ENCODE measurements around the gene CS.
A peak's percentile ranks its signal among the peaks of the same experiment; 100 is the strongest.

Gene CS

DNA sequence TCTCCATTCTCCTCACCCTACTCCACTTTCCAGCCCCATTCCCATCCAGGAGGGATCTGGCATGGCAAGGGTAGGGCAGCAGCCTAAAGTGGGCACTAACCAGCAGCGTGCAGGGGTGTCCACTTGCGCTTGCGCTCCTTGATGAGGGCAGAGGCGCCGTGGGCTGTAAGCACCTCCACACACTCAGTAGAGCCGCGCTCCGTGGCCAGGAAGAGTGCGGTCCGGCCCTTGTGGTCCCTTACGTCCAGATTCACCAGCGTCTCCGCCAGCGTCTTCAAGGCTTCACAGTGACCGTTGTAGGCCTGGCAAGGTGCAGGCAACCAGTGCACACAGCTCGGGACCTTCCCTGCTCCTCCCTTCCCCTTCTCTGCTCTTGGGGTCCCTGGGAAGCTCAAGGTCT, 52.2 kb downstream of the CS start:
- DNase-seq (ENCODE audit: low spot score): no peak

DNA sequence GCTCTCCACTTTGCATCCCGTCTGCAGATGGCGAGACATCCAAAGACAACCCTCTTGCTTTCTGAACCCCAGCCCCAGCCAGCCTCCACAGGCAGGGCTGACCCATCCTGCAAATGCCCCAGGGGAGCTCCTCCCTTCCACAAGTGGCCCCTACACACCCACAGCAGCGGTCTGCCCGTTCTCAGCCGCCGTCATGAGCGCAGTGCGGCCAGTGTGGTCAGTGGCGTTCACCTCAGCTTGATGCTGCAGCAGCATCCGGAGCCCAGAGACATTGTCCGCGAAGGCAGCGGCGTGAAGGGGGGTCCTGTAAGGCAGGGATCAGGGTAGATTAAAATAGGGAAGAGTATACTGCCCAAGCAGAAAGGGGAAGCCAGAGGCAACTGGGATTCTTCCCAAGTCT, 55.6 kb downstream of the CS start:
- DNase-seq (ENCODE audit: low spot score): no peak

DNA sequence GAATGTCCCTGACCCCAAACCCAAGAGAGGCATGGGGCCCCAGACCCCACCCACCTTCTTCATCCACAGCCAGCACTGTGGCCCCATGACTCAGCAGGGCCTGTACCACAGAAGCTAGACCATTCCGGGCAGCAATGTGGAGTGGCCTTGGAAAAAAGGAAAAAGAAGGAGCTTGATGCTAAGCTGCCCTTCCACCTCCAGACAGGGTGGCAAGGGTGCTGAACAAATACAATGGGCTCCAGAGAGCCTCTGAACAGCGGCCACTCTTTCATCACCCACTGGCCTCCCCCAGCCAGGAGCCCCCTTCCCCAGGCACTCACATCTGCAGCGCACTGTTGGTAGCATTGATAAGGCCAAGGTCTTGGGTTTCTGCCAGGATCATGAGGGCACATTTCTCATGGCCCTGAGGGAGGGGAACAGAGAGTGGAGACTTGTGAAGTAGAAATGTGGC, 56.4 kb downstream of the CS start:
- no peak for DNase-seq (ENCODE audit: low spot score)

DNA sequence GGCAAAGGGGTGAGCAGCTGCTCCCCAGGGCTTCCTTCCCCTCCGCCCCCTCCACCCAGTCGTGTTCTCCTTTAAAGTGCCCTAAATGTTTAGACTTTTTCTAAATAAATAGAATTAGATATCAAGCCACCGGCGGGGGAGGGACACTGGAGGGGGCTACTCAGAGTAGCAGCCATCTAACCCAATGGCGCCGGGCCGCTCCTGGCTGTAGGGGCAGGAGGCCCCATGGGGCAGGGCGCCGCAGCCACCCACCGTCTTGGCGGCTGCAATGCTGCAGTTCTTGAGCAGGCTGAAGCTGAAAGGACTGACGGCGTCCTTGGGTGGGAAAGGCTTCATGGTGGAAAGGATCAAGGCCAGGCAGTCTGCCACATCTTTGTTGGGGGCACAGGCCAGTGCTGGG, 57.1 kb downstream of the CS start:
- no peak for DNase-seq (ENCODE audit: low spot score)

DNA sequence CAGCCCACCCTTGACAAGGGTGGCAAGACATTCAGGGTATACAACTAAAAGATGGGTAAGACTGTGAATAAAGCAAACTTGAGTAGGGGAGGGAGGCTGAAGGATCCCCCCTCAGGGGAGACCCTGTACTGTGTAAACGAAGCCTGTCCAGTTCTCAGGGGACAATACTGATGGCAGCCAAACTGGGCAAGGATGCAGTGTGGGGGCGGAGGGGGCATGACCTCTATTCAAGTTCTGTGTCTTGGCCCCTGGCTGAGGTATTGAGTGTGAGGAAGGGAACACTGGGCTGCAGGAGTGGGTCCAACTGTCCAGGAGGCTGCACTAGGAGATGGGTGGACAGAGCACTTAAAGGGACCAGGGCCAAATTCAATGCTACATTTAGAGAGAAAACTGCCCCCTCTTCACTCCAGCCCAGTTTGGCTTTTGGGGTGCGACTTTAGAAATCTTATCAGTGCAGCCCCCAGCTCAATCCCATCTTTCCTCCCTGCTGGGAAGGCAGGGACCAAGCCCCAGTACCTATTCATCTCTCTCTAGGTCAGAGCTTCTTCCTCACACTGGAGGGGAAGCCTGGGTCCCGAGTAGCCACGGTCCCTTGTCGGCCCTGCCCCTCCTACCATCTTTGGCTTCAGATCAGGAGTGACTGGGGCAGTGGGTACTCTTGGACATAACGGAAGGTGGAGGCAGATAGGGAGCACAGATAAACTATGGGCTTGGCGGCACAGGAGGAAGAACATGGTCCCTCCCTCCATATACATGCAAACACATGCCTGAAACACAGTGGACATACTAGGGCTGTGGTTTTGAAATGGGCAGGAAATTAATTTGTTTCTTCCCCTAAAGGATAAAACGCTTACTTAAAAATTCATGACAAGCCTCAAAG, 58.5 kb downstream of the CS start:
- no peak for DNase-seq (ENCODE audit: low spot score)

DNA sequence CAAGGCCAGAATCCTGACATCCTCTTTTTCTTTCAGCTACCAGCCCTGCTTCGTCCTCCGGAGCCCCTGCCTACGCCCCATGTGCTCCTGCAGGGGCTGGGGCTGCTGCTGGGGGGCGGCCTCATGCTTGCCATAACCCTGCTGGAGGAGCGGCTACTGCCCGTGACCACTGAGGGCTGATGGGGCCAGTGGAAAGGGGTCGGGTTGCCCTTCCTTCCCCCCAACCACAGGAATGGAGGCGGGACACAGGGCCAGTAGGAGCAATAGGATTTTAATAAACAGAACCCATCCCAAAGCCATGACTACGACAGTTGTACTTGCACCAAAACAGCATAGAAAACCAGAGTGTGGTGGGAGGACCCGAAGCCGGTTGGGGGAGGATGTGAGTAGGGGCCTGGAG, 62.6 kb downstream of the CS start:
- DNase-seq (ENCODE audit: low spot score): no peak

DNA sequence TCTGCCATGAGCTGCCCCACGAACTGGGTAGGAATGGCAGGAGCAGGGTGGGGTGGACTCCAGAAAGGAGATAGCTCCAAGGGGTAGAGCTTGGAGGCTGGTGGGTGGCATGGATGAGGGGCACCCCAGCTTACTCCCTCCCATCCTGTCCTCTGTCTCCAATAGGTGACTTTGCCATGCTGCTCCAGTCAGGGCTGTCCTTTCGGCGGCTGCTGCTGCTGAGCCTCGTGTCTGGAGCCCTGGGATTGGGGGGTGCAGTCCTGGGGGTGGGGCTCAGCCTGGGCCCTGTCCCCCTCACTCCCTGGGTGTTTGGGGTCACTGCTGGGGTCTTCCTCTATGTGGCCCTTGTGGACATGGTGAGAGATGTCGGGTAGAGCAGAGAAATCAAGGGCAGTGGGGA, 63.1 kb downstream of the CS start:
- no peak for DNase-seq (ENCODE audit: low spot score)

DNA sequence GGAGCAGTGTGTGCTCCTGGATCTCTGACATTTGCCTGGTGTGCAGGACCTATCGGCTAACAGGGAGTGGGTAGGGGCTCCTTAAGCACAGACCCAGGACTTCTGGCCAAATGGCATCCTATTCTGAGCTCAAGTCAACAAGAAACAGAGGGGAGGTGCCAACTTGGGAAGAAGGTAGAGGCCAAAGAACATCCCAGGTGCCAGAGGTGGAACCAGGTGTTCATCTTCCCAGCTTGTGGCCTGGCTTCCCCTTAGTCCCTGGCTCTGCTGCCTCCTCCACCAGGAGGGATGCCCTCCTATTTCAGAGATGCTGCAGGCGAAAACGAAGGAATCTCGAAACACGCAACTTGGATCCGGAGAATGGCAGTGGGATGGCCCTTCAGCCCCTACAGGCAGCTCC, 64.0 kb downstream of the CS start:
- DNase-seq (ENCODE audit: low spot score): no peak

DNA sequence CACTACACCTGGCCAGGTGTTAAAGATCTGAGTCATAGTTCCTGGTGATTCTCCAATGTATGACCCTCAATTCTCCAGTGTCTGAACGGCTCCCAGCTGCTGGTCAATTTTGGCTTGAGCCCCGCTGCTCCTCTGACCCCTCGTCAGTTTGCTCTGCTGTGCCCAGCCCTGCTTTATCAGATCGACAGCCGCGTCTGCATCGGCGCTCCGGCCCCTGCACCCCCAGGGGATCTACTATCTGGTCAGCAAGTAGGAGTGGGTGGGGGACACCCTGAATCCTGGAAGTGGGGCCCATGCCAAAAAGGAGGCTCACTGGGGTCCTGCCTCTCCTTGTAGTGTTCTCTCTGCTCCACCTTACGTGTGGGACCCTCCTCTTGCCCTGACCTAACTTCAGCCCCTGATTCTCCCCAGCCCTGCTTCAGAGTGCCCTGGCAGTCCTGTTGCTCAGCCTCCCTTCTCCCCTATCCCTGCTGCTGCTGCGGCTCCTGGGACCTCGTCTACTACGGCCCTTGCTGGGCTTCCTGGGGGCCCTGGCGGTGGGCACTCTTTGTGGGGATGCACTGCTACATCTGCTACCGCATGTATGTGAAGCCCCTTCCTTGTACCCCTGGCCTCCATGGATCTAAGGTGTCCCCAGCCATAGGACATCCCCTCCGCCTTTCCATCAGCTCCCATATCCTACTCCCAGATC, 65.2 kb downstream of the CS start:
- no peak for DNase-seq (ENCODE audit: low spot score)

DNA sequence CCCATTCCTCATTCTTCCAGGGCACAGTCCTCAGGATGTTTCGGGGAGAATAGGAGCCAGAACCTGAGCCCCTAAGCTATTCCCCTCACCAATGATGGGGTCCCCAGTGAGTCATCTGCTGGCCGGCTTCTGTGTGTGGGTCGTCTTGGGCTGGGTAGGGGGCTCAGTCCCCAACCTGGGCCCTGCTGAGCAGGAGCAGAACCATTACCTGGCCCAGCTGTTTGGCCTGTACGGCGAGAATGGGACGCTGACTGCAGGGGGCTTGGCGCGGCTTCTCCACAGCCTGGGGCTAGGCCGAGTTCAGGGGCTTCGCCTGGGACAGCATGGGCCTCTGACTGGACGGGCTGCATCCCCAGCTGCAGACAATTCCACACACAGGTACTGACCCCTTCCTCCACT, 68.9 kb downstream of the CS start:
- no peak for DNase-seq (ENCODE audit: low spot score)

DNA sequence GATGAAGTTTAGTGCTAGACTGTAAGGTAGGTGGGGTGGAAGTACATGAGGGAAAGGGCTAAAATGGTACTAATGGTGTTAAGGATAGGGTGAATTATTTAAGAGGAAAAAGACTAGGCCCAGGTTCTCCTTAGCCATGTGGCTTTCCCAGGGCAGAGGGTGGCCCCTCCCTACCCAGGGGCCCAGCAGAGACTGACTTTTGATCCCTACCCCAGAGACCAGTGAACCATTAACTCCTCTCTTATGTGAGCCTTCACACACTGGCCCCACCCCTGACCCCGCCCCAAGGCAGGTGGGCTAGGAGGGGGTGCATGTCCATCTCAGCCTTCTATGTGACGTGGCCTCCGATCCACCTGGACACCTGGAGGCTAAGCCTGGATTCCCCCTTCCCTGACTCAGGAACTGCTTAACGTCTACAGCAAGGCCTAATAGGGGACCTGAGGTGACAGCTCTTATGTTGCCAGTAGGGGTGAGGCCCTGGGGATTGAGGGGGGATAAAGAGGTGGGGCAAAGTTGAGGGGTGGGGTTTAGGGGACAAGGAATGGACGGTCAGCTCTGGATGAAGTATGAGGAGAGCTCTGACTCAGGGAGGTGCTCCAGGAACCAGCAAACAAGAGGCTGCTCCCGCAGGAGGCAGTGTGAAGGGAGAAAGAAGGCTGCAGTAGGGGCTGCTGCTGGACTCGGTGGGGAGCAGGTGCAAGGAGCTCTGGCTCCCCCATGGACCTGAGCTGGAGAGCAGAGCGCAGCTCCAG, 69.5 kb downstream of the CS start:
- no peak for DNase-seq (ENCODE audit: low spot score)

DNA sequence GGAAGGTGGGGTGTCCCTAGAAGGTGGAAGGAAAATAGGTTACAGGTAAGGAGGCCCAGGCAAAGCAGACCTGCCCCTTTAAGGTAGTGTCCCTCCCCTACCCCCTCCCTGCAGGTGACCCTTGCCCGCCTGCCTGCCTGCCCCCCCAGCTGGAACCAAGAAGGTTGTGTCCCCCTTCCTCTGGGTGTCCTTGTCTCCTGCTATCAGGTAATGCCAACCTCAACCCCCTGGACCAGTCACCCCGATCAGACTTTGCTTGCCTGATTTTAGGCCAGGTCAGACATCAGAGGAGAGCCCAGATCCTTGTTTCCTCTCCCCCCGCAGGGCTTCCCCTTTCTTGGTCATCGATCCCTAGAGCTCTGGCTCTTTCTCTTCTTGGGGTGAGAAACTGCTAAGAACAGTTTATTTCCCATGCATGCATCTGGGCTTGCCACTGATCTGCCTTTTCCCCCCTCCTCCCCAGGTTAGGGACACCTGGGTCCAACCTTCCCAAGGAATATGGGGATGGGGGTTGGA, 70.2 kb downstream of the CS start, which contains the start of gene SLC39A5:
Gene SLC39A5 (plus strand): TSS at position 136 of the 516 bp plus-strand sequence. CDS start 1,224 bp downstream, outside the sequence.
- no peak for DNase-seq (ENCODE audit: low spot score)

DNA sequence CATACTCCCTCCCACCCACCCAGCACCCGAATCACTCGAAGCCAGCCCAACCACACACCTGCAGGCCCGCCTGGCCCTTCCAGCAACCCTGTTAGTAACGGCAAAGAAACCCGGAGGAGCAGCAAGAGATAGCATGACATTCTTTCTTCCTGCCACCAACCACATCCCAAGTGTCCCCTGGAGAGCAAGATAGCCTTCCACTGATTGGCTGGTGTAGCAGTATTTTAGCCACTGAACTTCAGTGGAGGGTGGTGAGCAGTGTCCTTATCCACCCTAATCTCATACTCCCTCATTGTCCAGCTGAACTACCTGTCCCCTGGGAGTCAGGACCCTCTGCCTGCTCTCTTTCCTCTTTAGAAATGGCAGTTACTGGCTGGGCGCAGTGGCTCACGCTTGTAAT, 71.0 kb downstream of the CS start:
- DNase-seq (ENCODE audit: low spot score): no peak

DNA sequence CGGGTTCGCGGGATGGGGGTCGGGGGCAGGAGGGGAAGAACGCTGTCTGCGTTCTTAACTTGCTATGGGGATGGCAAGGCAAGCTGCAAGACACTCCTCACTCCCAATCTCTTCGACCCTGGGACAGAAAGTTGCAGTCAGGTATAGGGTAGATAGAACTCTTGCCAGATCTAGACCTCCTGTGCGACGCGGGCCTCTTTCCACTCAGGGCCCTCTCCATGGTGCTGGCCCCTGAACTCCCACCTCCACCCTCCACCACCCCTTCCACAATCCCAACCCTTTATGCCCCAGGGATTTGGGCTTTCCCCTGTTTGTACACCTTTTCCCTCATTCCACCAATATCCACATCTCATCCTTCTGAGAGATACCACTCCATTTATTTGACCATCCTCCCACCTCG, 75.2 kb downstream of the CS start:
- DNase-seq (ENCODE audit: low spot score): no peak

DNA sequence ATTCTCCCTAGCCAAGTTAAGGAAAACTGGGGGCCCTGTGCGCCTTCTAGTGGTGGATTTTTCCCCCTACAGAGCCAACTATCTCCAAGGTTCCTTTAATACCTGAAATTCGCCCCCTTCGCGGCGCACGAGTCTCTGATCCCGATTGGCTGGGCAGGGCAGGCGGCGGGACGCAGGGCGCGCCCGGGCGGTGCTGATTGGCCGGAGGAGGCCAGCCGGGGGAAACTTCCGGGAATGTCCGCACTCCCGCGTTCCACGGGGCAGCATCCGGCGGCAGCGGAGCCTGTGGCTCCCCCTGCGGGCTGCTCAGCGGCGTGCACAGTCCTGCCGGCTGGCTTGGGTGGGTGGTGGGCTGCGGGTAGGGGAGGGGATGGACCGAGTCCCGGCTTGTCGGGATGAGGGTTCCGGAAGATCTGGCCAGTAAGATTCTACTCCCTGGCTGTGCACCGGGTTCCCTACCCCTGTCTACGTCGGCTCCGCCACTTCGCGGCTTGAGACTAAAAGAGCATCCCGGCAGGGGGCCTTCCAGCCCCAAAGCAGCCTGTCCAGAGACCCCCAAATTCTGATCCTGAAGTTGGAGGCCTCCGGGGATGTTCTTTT, 75.9 kb downstream of the CS start, which contains the start of gene NABP2:
Gene NABP2 (plus strand): TSS at position 241 of the 600 bp plus-strand sequence. CDS start 515 bp downstream, outside the sequence.
- DNase-seq (ENCODE audit: low spot score): peak; percentile 98

DNA sequence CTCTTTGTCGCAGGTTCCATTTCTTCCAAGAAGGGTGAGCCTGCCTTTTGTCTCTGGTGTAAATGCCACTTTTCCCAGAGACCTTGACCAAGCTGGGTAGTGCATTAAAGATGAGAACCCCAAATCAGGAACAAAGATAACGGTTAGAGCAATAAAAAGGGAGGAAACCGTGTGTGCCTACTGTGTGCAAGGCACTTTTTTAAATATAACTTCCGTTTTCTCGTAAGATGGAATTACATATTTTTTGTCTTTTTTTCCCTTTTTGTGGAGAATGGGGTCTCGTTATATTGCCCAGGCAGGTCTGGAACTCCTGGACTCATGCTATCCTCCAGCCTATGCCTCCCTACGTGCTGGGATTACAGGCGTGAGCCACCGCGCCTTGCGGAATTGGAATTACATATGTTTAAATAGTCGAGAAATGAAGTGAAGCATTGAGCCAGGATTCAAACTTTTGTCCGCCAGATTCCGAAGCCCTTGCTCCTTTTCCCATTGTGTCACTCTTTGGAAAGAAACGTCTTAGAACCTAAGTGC, 76.5 kb downstream of the CS start:
- no peak for DNase-seq (ENCODE audit: low spot score)

DNA sequence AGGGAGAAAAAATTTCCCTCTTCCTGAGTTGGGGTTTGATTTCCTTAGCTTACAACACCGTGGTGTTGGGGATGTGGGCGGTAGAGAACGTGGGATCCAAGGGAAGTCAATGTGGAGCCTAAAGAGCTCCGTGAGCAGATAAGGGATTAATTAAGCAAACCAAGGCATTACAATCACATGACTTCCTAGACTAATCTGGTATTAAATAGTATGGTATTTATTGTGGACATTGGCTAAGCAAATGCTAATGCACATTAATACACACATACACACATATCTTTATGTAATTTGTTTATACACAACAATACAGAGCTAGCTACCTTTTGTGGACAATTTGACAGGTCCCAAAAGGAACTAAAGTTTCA, 77.6 kb downstream of the CS start:
- no peak for DNase-seq (ENCODE audit: low spot score)

DNA sequence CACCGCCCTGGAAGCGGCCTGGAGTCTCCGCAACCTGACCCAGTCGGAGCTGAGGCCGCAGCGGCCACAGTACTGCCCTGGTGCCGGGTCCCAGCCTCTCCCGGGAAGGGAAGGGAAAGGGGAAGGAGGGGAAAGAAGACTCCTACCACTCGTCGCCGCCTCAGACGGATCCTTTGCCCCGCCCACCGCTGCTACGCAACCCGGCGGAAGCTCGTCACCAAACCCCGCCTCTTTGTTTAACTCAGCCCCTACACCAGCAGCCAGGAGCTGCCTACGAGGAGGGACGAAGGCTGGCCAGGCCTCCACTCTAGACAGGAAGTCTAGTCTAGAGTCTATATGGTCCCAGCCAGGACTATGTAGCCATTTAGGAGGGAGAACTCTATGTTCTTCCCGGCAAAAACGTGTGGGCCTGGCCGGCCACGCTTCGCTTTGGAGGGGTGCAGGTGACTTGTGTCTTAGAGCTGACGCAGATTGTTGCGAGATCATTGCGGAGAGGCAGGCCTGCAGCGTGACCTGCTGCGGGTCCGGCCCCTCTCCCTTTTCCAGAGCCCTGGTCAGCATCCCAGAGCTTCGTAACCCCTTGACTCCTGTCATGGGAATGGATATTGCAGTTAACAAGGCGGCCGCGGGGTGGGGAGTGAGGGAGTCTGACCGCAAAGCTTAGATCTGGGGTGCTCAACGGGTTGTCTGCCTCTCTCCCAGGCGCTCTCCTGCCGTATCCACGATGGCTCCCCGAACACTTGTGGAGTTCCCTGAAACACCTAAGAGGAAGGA, 78.2 kb downstream of the CS start, which contains the start of gene RNF41:
Gene RNF41 (minus strand): TSS at position 166 of the 774 bp plus-strand sequence. CDS start 7,875 bp downstream, outside the sequence.
- peak; percentile 99 for DNase-seq (ENCODE audit: low spot score)
